DOHH2 (cell line): ENCODE measurements around the gene SULT1B1.

Experiments used
- CTCF ChIP-seq: fragments of 200-600 bp; sonication (generic); IDR thresholded peaks from one replicate; pipeline ENCODE4 v1.5.1; 2014; ENCODE audit warnings: antibody characterized with exemption, mild to moderate bottlenecking, low read depth, low read length; ENCODE audit not compliant: poor library complexity, severe bottlenecking
- EZH2phosphoT487 ChIP-seq: fragments of 200-600 bp; sonication (generic); IDR thresholded peaks from 2 replicates; pipeline ENCODE4 v1.6.1; 2017; ENCODE audit warnings: borderline replicate concordance, mild to moderate bottlenecking, antibody characterized with exemption, low read length, moderate library complexity, mixed read lengths

- TF ChIP-seq CTCF (no peak), EZH2phosphoT487 (no peak)
Measured at GRCh38 chr4:69775321-69775867, 15.0 kb upstream of the SULT1B1 start.
